Measurements from ENCODE around the gene KCNT2.

The KCNT2 gene

GRCh38 chr1:196650403-196650802 is 42.2 kb upstream of the KCNT2 start:
- Histone ChIP-seq H3K36me3 (ENCODE audit: control insufficient read depth in 2 of 2, insufficient read depth in 1 of 2, low read length in 2 of 2) (no peaks in the 10 kb centered on the region), H3K27ac (ENCODE audit: extremely low read depth, low read depth, low read length) (no peak overlapping the region), H3K4me3 (ENCODE audit: low read depth, low read length) (no peak overlapping the region), H3K4me1 (ENCODE audit: control insufficient read depth, insufficient read depth, low read length) (no peaks in the 10 kb centered on the region), H3K9me3 (ENCODE audit: control insufficient read depth, insufficient read depth, low read depth, low read length) (no peaks in the 10 kb centered on the region)
- TF ChIP-seq ZNF138 (tag by site-specific recombination; IDR thresholded peaks at IDR 0.05; ENCODE audit: borderline replicate concordance) (no peak), SCRT2 (tag by site-specific recombination; IDR thresholded peaks at IDR 0.05) (peak; percentile 85)
- POLR2A ChIA-PET = no interaction called here
- CTCF ChIA-PET = interaction anchor here (0.7 to 1.5 kb wide), 2 partner anchors 11 to 231 kb away, joined by 3 to 7 read pairs; no protein-coding TSS in a partner anchor

- CTCF ChIA-PET = interaction anchor here (0.7 to 1.5 kb wide), 2 partner anchors 11 to 231 kb away, joined by 3 to 7 read pairs; no protein-coding TSS in a partner anchor
- no peaks in the 10 kb centered on the region for H3K4me1 ChIP-seq (ENCODE audit: control insufficient read depth, insufficient read depth, low read length)
- POLR2A ChIA-PET = no interaction called here
- H3K9me3 ChIP-seq (ENCODE audit: control insufficient read depth, insufficient read depth, low read depth, low read length) = no peaks in the 10 kb centered on the region
- H3K4me3 ChIP-seq (ENCODE audit: low read depth, low read length) = no peak overlapping the region
- no peaks in the 10 kb centered on the region for H3K36me3 ChIP-seq (ENCODE audit: control insufficient read depth in 2 of 2, insufficient read depth in 1 of 2, low read length in 2 of 2)
- no peak overlapping the region for H3K27ac ChIP-seq (ENCODE audit: extremely low read depth, low read depth, low read length)
- no peak for TF ChIP-seq ZNF335 (tag by site-specific recombination; conservative IDR thresholded peaks at IDR 0.05)
- TF ChIP-seq PATZ1 (tag by site-specific recombination; IDR thresholded peaks at IDR 0.05) = no peak
- 0 out of 2 replicates have a peak, but pooled peaks have one; percentile 13 for TF ChIP-seq ZNF202 (tag by site-specific recombination; IDR thresholded peaks at IDR 0.05; ENCODE audit: borderline replicate concordance)
Measured at GRCh38 chr1:196649990-196650389, 41.8 kb upstream of the KCNT2 start.

GRCh38 chr1:196640976-196641375 is 32.7 kb upstream of the KCNT2 start:
- H3K9me3 ChIP-seq (ENCODE audit: control insufficient read depth, insufficient read depth, low read depth, low read length) = no peaks in the 10 kb centered on the region
- H3K4me3 ChIP-seq (ENCODE audit: low read depth, low read length) = no peak overlapping the region
- POLR2A ChIA-PET = no interaction called here
- H3K36me3 ChIP-seq (ENCODE audit: control insufficient read depth in 2 of 2, insufficient read depth in 1 of 2, low read length in 2 of 2) = no peaks in the 10 kb centered on the region
- H3K4me1 ChIP-seq (ENCODE audit: control insufficient read depth, insufficient read depth, low read length) = no peaks in the 10 kb centered on the region
- CTCF ChIA-PET = no interaction called here
- no peak overlapping the region for H3K27ac ChIP-seq (ENCODE audit: extremely low read depth, low read depth, low read length)
- TF ChIP-seq ZNF175 (tag by site-specific recombination; IDR thresholded peaks at IDR 0.05) (no peak), ZNF544 (tag by site-specific recombination; IDR thresholded peaks at IDR 0.05) (no peak), ZNF350 (tag by site-specific recombination; IDR thresholded peaks at IDR 0.05) (no peak), ZNF394 (tag by site-specific recombination; IDR thresholded peaks at IDR 0.05; ENCODE audit: borderline replicate concordance) (no peak), ZNF223 (tag by site-specific recombination; IDR thresholded peaks at IDR 0.05) (no peak), PRDM2 (tag by site-specific recombination; IDR thresholded peaks at IDR 0.05; ENCODE audit: borderline replicate concordance) (no peak), BCL11A (tag by site-specific recombination; IDR thresholded peaks at IDR 0.05; ENCODE audit: low read depth) (no peak), ZNF596 (tag by site-specific recombination; IDR thresholded peaks at IDR 0.05) (no peak), ZNF280D (tag by site-specific recombination; IDR thresholded peaks at IDR 0.05) (no peak), ZNF416 (tag by site-specific recombination; IDR thresholded peaks at IDR 0.05) (no peak), ZNF488 (tag by site-specific recombination; IDR thresholded peaks at IDR 0.05) (no peak), ZNF629 (tag by site-specific recombination; IDR thresholded peaks at IDR 0.05) (no peak), ZNF311 (tag by site-specific recombination; IDR thresholded peaks at IDR 0.05; ENCODE audit: borderline replicate concordance) (no peak), KLF1 (tag by site-specific recombination; IDR thresholded peaks at IDR 0.05) (no peak), ZNF140 (tag by site-specific recombination; IDR thresholded peaks at IDR 0.05) (no peak), ZBTB48 (tag by site-specific recombination; IDR thresholded peaks at IDR 0.05) (no peak)
